HepG2 (cell line): ENCODE measurements around the gene TNNI3. TPM values are rescaled to one million over a fixed set of nuclear protein-coding genes. Genes with fewer than 3 reads are reported as not detected.
A peak's percentile ranks its signal among the peaks of the same experiment; 100 is the strongest.

Source experiments
- BORCS8-MEF2B ChIP-seq: sonication (generic); formaldehyde crosslinking; IDR thresholded peaks from 2 replicates; pipeline ENCODE4 v1.8.0; 2022; ENCODE audit warnings: mild to moderate bottlenecking, missing genetic modification reagents
- CEBPB ChIP-seq: IDR thresholded peaks from 2 replicates; pipeline ENCODE4 v1.6.1; 2011; ENCODE audit warnings: low read depth, low read length, improper control_type of control experiment, borderline replicate concordance
- HMGA1 ChIP-seq: sonication (generic); formaldehyde crosslinking; conservative IDR thresholded peaks from 2 replicates; pipeline ENCODE4 v1.4.0; 2020; ENCODE audit warnings: missing genetic modification reagents
- MAZ ChIP-seq, 2 experiments: sonication (generic) in 1 of 2; formaldehyde crosslinking in 1 of 2; IDR thresholded peaks; 2 replicates each; pipeline versions ENCODE4 v1.5.0 to v1.6.1; 2012 to 2020; ENCODE audit warnings: low read depth in 2 of 2, mild to moderate bottlenecking in 2 of 2, borderline replicate concordance in 1 of 2, improper control_type of control experiment in 1 of 2, low read length in 1 of 2, missing genetic modification reagents in 1 of 2, moderate library complexity in 1 of 2
- SMC3 ChIP-seq: IDR thresholded peaks from 2 replicates; pipeline ENCODE4 v1.6.1; 2011; ENCODE audit warnings: low read length, improper control_type of control experiment
- ZNF101 ChIP-seq: sonication (generic); formaldehyde crosslinking; IDR thresholded peaks from 2 replicates; pipeline ENCODE4 v1.4.0; 2020; ENCODE audit warnings: mild to moderate bottlenecking, low read depth, missing genetic modification reagents, borderline replicate concordance
- ZNF501 ChIP-seq: sonication (generic); formaldehyde crosslinking; IDR thresholded peaks from 2 replicates; pipeline ENCODE4 v1.5.1; 2020; ENCODE audit warnings: mild to moderate bottlenecking, moderate library complexity, missing genetic modification reagents
- ZNF550 ChIP-seq: sonication (generic); formaldehyde crosslinking; IDR thresholded peaks from 2 replicates; pipeline ENCODE4 v1.4.0; 2020; ENCODE audit warnings: mild to moderate bottlenecking, missing genetic modification reagents, borderline replicate concordance
- ZNF878 ChIP-seq: sonication (generic); formaldehyde crosslinking; IDR thresholded peaks from 2 replicates; pipeline ENCODE4 v1.8.1; 2023; ENCODE audit warnings: mild to moderate bottlenecking, missing genetic modification reagents, moderate library complexity
- polyA plus RNA-seq, 8 experiments: library from polyadenylated mRNA; depleted of rRNA in 3 of 8; stranded (reverse) in 7 of 8; unstranded in 1 of 8; fragments of >200 nt; fragmentation: Illumina TruSeq in 4 of 8; extraction: Trizol in 4 of 8; gene quantifications; 2 replicates each; pipeline versions ENCODE4 v1.2.1 to v1.2.3, GENCODE V29; 2011 to 2016; ENCODE audit warnings: low read depth in 4 of 8, missing spikeins in 1 of 8, mixed read lengths in 1 of 8; ENCODE audit not compliant: insufficient read depth in 1 of 8
- total RNA-seq, 5 experiments: library from RNA; depleted of rRNA; stranded (reverse); fragments of >200 nt; fragmentation: Illumina TruSeq; extraction: Trizol; gene quantifications; 2 replicates each; pipeline ENCODE4 v1.2.3, GENCODE V29; 2016; ENCODE audit warnings: low read depth in 1 of 5
- TF ChIP-seq, protein P1 (sequence below): IDR thresholded peaks from 2 replicates; pipeline ENCODE4 v1.6.1; 2016; ENCODE audit warnings: low read depth, missing genetic modification reagents, missing compliant biosample characterization
- TF ChIP-seq, protein P2 (sequence below): IDR thresholded peaks from 2 replicates; pipeline ENCODE4 v1.6.1; 2016
- TF ChIP-seq, protein P3 (sequence below): sonication (generic); formaldehyde crosslinking; IDR thresholded peaks from 2 replicates; pipeline ENCODE4 v1.5.0; 2020; ENCODE audit warnings: mild to moderate bottlenecking, missing genetic modification reagents, borderline replicate concordance

TNNI3 gene
- total and polyA plus RNA-seq, 2 of the 13 experiments (the other 11 are each of a cell fraction or from before 2014, with no cell fraction given), result 3.5 to 3.7 TPM

DNA sequence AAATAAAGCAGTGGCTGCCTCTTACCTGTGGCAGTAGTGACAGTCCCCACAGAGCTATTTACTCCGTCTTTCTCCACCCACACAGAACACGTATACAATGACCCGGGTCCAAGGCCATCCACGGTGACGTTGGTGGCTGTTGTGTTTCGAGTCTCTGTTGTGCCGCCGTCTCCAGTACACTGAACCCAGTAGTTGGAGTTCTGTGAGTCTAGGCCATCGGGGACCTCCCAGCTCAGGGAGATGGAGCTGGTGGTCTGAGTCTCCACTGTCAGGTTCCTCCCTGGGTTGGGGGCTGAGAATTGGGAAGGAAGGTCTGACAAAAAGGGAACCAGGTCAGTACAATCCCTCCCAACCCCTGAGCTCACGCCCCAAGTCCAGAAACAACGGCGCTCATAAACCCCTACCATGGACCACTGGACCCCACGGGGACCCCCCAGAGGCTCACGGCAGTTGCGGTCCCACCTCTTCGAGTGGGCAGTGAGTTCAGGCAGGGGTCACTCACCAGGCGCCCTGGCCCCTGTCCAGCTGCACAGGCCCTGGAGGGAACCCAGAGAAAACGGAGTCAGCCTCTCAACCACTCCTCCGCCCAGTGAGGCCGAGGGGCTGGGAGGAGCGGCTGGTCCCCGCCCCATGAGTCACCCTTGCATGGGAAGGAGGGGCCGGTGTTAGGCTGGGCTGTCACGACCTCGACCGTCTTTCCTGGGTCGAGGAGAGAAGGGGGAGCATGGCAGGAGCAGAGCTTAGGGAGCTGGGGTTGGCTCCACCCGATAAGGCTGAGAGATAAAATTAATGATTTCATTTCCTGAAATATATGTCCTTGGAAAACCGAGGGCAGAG, 49.4 kb upstream of the TNNI3 start (continued):
- TF ChIP-seq SMC3 (no peak), ZNF878 (CRISPR knock-in tag) (peak; percentile 90), ZNF550 (no peak), BORCS8-MEF2B (CRISPR knock-in tag) (no peak; the same call in 1 of the 2 replicates), ZNF101 (CRISPR knock-in tag) (no peak), HMGA1 (CRISPR knock-in tag) (no peak), CEBPB (no peak), MAZ (IDR thresholded peaks at IDR 0.05; ENCODE audit: borderline replicate concordance, low read depth, low read length) (peak; percentile 73), MAZ (CRISPR knock-in tag; IDR thresholded peaks at IDR 0.05; ENCODE audit: low read depth) (peak; percentile 87), ZNF501 (CRISPR knock-in tag) (peak; percentile 96)
- TF ChIP-seq, protein P1, sequence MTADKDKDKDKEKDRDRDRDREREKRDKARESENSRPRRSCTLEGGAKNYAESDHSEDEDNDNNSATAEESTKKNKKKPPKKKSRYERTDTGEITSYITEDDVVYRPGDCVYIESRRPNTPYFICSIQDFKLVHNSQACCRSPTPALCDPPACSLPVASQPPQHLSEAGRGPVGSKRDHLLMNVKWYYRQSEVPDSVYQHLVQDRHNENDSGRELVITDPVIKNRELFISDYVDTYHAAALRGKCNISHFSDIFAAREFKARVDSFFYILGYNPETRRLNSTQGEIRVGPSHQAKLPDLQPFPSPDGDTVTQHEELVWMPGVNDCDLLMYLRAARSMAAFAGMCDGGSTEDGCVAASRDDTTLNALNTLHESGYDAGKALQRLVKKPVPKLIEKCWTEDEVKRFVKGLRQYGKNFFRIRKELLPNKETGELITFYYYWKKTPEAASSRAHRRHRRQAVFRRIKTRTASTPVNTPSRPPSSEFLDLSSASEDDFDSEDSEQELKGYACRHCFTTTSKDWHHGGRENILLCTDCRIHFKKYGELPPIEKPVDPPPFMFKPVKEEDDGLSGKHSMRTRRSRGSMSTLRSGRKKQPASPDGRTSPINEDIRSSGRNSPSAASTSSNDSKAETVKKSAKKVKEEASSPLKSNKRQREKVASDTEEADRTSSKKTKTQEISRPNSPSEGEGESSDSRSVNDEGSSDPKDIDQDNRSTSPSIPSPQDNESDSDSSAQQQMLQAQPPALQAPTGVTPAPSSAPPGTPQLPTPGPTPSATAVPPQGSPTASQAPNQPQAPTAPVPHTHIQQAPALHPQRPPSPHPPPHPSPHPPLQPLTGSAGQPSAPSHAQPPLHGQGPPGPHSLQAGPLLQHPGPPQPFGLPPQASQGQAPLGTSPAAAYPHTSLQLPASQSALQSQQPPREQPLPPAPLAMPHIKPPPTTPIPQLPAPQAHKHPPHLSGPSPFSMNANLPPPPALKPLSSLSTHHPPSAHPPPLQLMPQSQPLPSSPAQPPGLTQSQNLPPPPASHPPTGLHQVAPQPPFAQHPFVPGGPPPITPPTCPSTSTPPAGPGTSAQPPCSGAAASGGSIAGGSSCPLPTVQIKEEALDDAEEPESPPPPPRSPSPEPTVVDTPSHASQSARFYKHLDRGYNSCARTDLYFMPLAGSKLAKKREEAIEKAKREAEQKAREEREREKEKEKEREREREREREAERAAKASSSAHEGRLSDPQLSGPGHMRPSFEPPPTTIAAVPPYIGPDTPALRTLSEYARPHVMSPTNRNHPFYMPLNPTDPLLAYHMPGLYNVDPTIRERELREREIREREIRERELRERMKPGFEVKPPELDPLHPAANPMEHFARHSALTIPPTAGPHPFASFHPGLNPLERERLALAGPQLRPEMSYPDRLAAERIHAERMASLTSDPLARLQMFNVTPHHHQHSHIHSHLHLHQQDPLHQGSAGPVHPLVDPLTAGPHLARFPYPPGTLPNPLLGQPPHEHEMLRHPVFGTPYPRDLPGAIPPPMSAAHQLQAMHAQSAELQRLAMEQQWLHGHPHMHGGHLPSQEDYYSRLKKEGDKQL (CRISPR knock-in tag), result peak; percentile 39; the same call in 1 of the 2 replicates
- TF ChIP-seq, protein P2, sequence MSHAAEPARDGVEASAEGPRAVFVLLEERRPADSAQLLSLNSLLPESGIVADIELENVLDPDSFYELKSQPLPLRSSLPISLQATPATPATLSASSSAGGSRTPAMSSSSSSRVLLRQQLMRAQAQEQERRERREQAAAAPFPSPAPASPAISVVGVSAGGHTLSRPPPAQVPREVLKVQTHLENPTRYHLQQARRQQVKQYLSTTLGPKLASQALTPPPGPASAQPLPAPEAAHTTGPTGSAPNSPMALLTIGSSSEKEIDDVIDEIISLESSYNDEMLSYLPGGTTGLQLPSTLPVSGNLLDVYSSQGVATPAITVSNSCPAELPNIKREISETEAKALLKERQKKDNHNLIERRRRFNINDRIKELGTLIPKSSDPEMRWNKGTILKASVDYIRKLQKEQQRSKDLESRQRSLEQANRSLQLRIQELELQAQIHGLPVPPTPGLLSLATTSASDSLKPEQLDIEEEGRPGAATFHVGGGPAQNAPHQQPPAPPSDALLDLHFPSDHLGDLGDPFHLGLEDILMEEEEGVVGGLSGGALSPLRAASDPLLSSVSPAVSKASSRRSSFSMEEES, result peak; percentile 72
- TF ChIP-seq, protein P3, sequence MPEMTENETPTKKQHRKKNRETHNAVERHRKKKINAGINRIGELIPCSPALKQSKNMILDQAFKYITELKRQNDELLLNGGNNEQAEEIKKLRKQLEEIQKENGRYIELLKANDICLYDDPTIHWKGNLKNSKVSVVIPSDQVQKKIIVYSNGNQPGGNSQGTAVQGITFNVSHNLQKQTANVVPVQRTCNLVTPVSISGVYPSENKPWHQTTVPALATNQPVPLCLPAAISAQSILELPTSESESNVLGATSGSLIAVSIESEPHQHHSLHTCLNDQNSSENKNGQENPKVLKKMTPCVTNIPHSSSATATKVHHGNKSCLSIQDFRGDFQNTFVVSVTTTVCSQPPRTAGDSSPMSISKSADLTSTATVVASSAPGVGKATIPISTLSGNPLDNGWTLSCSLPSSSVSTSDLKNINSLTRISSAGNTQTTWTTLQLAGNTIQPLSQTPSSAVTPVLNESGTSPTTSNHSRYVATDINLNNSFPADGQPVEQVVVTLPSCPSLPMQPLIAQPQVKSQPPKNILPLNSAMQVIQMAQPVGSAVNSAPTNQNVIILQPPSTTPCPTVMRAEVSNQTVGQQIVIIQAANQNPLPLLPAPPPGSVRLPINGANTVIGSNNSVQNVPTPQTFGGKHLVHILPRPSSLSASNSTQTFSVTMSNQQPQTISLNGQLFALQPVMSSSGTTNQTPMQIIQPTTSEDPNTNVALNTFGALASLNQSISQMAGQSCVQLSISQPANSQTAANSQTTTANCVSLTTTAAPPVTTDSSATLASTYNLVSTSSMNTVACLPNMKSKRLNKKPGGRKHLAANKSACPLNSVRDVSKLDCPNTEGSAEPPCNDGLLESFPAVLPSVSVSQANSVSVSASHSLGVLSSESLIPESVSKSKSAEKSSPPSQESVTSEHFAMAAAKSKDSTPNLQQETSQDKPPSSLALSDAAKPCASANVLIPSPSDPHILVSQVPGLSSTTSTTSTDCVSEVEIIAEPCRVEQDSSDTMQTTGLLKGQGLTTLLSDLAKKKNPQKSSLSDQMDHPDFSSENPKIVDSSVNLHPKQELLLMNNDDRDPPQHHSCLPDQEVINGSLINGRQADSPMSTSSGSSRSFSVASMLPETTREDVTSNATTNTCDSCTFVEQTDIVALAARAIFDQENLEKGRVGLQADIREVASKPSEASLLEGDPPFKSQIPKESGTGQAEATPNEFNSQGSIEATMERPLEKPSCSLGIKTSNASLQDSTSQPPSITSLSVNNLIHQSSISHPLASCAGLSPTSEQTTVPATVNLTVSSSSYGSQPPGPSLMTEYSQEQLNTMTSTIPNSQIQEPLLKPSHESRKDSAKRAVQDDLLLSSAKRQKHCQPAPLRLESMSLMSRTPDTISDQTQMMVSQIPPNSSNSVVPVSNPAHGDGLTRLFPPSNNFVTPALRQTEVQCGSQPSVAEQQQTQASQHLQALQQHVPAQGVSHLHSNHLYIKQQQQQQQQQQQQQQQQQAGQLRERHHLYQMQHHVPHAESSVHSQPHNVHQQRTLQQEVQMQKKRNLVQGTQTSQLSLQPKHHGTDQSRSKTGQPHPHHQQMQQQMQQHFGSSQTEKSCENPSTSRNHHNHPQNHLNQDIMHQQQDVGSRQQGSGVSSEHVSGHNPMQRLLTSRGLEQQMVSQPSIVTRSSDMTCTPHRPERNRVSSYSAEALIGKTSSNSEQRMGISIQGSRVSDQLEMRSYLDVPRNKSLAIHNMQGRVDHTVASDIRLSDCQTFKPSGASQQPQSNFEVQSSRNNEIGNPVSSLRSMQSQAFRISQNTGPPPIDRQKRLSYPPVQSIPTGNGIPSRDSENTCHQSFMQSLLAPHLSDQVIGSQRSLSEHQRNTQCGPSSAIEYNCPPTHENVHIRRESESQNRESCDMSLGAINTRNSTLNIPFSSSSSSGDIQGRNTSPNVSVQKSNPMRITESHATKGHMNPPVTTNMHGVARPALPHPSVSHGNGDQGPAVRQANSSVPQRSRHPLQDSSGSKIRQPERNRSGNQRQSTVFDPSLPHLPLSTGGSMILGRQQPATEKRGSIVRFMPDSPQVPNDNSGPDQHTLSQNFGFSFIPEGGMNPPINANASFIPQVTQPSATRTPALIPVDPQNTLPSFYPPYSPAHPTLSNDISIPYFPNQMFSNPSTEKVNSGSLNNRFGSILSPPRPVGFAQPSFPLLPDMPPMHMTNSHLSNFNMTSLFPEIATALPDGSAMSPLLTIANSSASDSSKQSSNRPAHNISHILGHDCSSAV, result no peak
